GM18870 (cell line): Measurements from ENCODE around the gene SLC38A7.
"Not testable (repeated sequence)": the region's sequence is repeated elsewhere in the genome, so short reads cannot be mapped to it uniquely, and the experiment has no call there.

Experiments used
- ATAC-seq: cut with Tn5 transposase; IDR thresholded peaks from one replicate; pipeline ENCODE4 v1.9.1; 2021; ENCODE audit warnings: moderate library complexity; ENCODE audit not compliant: unreplicated experiment

SLC38A7 gene

GRCh38 chr16:58684354-58685083 lies at the start of gene SLC38A7:
Gene SLC38A7, minus strand, starts transcription at chr16:58684770. Its CDS starts 4,644 bp downstream, at chr16:58680126.
- peak; percentile 94 for ATAC-seq

GRCh38 chr16:58733671-58734458 lies 49.3 kb upstream of the SLC38A7 start, which contains the start of gene GOT2:
Gene GOT2, minus strand, starts transcription at chr16:58734316. Its CDS starts 88 bp downstream, at chr16:58734228.
- ATAC-seq = peak; percentile 75

GRCh38 chr16:58733248-58733670 lies 48.7 kb upstream of the SLC38A7 start:
- no peak for ATAC-seq

- ATAC-seq = peak; percentile 71
Observed at GRCh38 chr16:58732545-58733247, 48.1 kb upstream of the SLC38A7 start.

GRCh38 chr16:58730724-58731370 lies 46.3 kb upstream of the SLC38A7 start:
- ATAC-seq = no peak

- ATAC-seq = no peak
Observed at GRCh38 chr16:58727796-58728568, 43.4 kb upstream of the SLC38A7 start.

- no peak for ATAC-seq
Observed at GRCh38 chr16:58727028-58727781, 42.6 kb upstream of the SLC38A7 start.

- no peak for ATAC-seq
Observed at GRCh38 chr16:58723109-58723508, 38.5 kb upstream of the SLC38A7 start.

GRCh38 chr16:58717994-58718393 lies 33.4 kb upstream of the SLC38A7 start:
- ATAC-seq = no peak

GRCh38 chr16:58716468-58716867 lies 31.9 kb upstream of the SLC38A7 start:
- no peak for ATAC-seq

- no peak for ATAC-seq
Observed at GRCh38 chr16:58713742-58714141, 29.2 kb upstream of the SLC38A7 start.

- ATAC-seq = no peak
Observed at GRCh38 chr16:58709333-58709732, 24.8 kb upstream of the SLC38A7 start.

GRCh38 chr16:58699151-58699550 lies 14.6 kb upstream of the SLC38A7 start:
- ATAC-seq = no peak

GRCh38 chr16:58695368-58695767 lies 10.8 kb upstream of the SLC38A7 start:
- ATAC-seq = no peak

- no peak for ATAC-seq
Observed at GRCh38 chr16:58692450-58692849, 7.9 kb upstream of the SLC38A7 start.

- not testable (repeated sequence) for ATAC-seq
Observed at GRCh38 chr16:58686985-58687706, 2.6 kb upstream of the SLC38A7 start.

- ATAC-seq = no peak
Observed at GRCh38 chr16:58685084-58685449, 497 bp upstream of the SLC38A7 start.

- ATAC-seq = no peak
Observed at GRCh38 chr16:58684001-58684353, 593 bp downstream of the SLC38A7 start.

- no peak for ATAC-seq
Observed at GRCh38 chr16:58679763-58680162, 4.8 kb downstream of the SLC38A7 start.
